HG03139 (cell line): Measurements from ENCODE around the gene TTC17.
A peak's percentile ranks its signal among the peaks of the same experiment; 100 is the strongest.
"Not testable (repeated sequence)": the region's sequence is repeated elsewhere in the genome, so short reads cannot be mapped to it uniquely, and the experiment has no call there.

Experiments
- ATAC-seq: cut with Tn5 transposase; IDR thresholded peaks from one replicate; pipeline ENCODE4 v1.9.1; 2021; ENCODE audit not compliant: unreplicated experiment

TTC17 gene, protein sequence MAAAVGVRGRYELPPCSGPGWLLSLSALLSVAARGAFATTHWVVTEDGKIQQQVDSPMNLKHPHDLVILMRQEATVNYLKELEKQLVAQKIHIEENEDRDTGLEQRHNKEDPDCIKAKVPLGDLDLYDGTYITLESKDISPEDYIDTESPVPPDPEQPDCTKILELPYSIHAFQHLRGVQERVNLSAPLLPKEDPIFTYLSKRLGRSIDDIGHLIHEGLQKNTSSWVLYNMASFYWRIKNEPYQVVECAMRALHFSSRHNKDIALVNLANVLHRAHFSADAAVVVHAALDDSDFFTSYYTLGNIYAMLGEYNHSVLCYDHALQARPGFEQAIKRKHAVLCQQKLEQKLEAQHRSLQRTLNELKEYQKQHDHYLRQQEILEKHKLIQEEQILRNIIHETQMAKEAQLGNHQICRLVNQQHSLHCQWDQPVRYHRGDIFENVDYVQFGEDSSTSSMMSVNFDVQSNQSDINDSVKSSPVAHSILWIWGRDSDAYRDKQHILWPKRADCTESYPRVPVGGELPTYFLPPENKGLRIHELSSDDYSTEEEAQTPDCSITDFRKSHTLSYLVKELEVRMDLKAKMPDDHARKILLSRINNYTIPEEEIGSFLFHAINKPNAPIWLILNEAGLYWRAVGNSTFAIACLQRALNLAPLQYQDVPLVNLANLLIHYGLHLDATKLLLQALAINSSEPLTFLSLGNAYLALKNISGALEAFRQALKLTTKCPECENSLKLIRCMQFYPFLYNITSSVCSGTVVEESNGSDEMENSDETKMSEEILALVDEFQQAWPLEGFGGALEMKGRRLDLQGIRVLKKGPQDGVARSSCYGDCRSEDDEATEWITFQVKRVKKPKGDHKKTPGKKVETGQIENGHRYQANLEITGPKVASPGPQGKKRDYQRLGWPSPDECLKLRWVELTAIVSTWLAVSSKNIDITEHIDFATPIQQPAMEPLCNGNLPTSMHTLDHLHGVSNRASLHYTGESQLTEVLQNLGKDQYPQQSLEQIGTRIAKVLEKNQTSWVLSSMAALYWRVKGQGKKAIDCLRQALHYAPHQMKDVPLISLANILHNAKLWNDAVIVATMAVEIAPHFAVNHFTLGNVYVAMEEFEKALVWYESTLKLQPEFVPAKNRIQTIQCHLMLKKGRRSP

DNA sequence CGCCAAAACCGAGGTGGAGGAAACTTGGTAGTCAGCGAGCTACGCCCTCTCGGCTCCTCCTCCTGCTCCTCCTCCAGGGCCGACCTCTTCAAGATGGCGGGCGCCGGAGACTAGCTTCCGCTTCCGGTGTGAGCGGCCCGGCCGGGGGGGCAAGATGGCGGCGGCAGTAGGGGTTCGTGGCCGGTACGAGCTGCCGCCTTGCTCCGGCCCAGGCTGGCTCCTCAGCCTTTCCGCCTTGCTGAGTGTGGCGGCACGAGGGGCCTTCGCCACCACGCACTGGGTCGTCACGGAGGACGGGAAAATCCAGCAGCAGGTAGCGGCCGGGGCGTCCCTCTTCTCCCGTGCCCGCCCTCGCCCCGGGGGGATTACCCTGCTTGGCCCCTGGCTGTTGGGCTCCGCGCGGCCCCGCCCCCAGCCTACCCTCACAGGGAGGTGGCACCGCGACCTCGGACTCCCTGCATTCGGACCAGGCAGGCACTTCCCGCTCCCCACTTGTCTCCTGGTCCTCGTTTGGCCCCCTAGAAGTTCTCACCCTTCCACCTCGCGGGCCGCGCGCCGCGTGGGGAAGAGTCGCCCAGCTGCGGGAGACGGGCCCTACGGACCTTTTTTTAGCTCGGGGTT is at the start of gene TTC17:
Gene TTC17, plus strand, starts transcription at position 120 of the 621 bp plus-strand sequence. Its CDS starts 35 bp downstream, at position 155.
- peak; percentile 95 for ATAC-seq

GRCh38 chr11:43311791-43312607 is 46.7 kb upstream of the TTC17 start, which contains the start of gene API5:
API5 (plus strand) TSS chr11:43311996; CDS start chr11:43312128, 132 bp downstream.
- ATAC-seq: peak; percentile 98

- no peak for ATAC-seq
These were observed 42.8 kb upstream of the TTC17 start for GRCh38 chr11:43315966-43316365.

GRCh38 chr11:43316451-43316850 is 42.3 kb upstream of the TTC17 start:
- ATAC-seq: no peak

DNA sequence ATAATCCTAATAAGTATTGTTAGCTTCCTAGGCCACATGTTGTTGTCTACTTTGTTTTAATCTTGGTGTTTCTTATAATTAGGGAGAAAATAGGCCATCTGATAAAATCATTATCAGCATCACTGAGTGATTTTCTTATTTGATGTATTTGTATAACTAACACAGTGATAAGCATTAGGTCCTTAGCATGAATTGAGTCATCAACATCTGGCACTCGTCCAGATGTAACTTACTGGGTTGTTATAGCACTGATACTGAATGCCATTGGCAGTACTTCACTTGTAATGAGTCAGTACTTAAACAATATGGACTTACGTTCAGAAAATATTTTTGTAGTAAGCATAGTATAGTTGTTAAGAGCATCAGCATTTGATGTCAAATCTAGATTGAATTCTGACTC is 30.7 kb upstream of the TTC17 start:
- no peak for ATAC-seq

- ATAC-seq: no peak
These were observed 30.2 kb upstream of the TTC17 start for GRCh38 chr11:43328482-43328881.

DNA sequence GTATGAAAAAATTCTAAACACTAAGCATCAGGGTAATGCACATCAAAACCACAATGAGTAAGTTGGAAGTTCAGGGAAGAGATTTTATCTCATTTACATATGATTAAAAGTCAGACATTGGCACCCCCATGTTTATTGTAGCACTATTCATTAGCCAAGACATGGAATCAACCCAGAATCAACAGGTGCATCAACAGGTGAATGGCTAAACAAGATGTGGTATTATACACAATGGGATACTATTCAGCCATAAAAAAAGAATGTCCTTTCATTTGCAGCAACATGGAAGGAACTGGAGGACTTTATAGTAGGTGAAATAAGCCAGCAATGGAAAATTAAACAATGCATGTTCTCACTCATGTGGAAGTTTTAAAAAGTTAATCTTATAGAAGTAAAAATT is 17.6 kb upstream of the TTC17 start:
- no peak for ATAC-seq

DNA sequence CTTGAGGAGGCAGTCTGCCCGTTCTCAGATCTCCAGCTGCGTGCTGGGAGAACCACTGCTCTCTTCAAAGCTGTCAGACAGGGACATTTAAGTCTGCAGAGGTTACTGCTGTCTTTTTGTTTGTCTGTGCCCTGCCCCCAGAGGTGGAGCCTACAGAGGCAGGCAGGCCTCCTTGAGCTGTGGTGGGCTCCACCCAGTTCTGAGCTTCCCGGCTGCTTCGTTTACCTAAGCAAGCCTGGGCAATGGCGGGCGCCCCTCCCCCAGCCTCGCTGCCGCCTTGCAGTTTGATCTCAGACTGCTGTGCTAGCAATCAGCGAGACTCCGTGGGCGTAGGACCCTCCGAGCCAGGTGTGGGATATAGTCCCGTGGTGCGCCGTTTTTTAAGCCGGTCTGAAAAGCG is 7.3 kb upstream of the TTC17 start:
- not testable (repeated sequence) for ATAC-seq

DNA sequence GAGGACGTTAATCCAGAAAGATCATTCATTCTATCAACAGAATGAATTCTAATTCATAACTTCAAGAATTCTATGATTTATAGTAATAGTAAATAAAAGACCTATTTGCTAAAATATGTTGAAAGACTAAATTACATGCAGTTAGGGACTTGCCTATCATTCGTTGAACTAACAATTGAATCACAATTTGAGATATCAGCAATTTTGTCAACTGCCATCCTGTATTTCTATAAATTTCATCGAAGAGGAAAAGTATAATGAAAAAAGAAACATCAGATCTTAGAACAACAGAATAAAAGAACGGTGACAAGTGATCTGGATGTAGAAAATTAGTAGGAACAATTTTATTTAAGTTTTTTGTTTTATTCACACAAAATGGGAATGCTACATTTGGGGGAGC is 4.4 kb upstream of the TTC17 start:
- ATAC-seq: no peak

- ATAC-seq: no peak
These were observed 2.4 kb upstream of the TTC17 start for GRCh38 chr11:43356336-43356735.

GRCh38 chr11:43358279-43358800 is 380 bp upstream of the TTC17 start:
- ATAC-seq: peak; percentile 2

DNA sequence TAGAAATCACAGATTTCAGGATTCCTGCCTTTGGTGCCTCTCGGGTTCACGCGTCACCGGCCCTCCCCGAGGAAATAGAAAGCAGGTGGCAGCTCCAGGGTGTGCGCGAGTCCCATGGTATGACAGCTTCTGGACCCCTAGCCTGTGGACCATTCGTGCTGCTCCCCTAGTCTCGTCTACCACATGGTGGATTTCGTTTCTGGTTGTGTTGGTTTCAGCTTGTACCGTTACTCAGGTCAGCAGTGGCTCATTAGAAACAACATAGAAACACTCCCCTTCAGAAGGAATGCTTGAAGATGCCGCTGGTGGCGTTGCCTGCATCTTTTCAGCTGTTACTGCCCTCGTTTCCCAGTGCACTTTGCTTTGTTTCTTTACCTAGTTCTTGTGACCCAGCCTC is 700 bp downstream of the TTC17 start:
- peak; percentile 40 for ATAC-seq

DNA sequence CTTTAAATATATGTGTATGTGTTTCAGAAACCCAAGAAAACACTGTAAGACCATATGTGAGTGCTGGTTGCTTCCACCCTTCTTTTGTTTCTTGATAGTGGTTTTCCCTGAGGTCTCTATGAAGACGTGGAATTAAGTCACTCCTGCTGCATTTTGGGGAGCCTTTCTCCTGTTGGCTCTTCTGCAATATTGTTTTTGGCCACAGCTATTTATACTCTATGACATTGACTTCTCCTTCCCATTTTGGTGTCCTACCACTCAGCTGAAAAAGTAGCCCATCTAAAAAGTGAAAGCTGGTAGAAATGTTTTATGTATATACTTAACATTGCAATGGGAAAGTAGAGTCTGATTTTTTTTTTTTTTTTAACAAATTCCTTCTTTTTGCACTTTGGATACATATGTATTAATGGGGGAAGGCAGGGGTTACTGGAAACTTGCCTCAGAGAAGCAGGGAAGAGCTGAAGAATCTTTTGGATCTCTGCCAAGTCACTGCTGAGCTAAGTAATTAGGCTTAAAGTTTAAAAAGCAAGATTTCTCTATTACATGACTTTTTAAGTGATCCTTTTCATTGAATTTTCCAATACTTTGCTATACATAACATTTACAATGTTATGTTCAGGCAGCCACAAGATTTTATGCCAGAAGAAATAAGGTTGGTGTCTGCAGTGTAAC is 1.8 kb downstream of the TTC17 start:
- no peak for ATAC-seq

GRCh38 chr11:43366677-43367076 is 8.0 kb downstream of the TTC17 start:
- ATAC-seq: no peak

GRCh38 chr11:43367382-43368178 is 8.9 kb downstream of the TTC17 start:
- ATAC-seq: no peak

DNA sequence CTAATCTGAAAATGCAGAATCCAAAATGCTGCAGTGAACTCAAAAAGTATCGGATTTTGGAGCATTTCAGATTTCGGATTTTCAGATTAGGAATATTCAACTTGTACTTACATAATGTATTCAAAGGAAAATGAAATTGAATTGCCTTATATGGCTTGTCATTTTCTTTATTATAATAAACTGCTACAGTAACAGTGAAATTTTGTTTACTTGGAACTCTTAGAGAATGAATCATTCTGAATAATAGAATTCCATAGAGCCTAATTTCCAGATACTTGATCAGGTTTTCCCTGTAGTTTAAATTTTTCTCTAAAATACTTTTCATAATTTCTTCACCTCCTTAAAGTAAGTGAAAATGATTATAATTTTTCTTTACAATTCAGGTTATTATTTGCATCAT is 17.3 kb downstream of the TTC17 start:
- no peak for ATAC-seq

DNA sequence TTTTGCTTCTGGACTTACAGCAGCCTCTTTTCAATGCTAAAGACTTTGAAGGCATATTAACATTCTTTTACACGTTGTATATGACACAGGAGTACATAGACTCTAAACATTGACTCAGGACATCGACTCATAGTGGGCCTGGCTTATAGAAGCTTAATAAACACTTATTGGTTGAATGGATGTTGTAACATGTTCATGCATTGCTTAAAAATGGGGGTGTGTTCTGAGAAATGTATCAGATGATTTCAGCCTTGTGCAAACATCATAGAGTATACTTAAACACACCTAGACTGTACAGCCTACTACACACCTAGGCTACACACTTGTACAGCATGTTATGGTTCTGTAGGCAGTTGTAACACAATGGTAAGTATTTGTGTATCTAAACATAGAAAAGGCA is 17.9 kb downstream of the TTC17 start:
- ATAC-seq: no peak

DNA sequence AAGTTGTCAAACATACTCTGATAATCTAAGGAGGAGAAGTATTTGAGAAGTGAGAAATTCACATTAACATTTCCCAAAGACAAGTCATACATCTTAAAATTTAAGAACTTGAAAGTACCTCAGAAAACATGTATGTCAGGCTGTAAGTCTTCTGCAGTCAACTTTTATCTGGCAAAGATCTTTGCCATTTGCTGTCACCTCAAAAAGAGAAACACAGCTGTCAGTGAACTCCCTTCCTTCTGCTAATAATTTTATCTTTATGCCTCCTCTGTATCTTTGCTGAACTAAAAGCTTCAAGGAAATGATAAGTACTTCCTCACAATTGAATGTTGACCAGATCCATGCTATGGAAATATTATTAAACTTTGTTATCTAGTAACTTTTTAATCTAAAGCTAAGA is 18.7 kb downstream of the TTC17 start:
- ATAC-seq: no peak
